Thymus (tissue), 11 donors: ENCODE measurements around the gene CD9. TPM values are rescaled to one million over a fixed set of nuclear protein-coding genes. Genes with fewer than 3 reads are reported as not detected.

Experiments
- DNase-seq, 9 donors: peaks; one replicate each; pipeline ENCODE4 v3.0.0-alpha.2; 2013; ENCODE audit warnings: low spot score in 9 of 9, low read depth in 6 of 9, missing footprints in 1 of 9
- H3K27ac ChIP-seq, 2 donors: one replicate each; pipeline ENCODE4 v1.5.1; 2013; ENCODE audit warnings: control low read depth in 1 of 2, low read depth in 1 of 2, low read length in 1 of 2, mild to moderate bottlenecking in 1 of 2, moderate library complexity in 1 of 2
- H3K27me3 ChIP-seq, 2 donors: one replicate each; pipeline ENCODE4 v1.5.1; 2013; ENCODE audit warnings: low read length in 1 of 2; ENCODE audit not compliant: control insufficient read depth in 2 of 2, insufficient read depth in 1 of 2
- H3K36me3 ChIP-seq, 2 donors: one replicate each; pipeline ENCODE4 v1.5.1; 2013; ENCODE audit warnings: low read length in 1 of 2, mild to moderate bottlenecking in 1 of 2, moderate library complexity in 1 of 2; ENCODE audit not compliant: control insufficient read depth in 2 of 2, insufficient read depth in 2 of 2
- H3K4me1 ChIP-seq, 2 donors: one replicate each; pipeline ENCODE4 v1.5.1; 2013; ENCODE audit warnings: low read length in 2 of 2; ENCODE audit not compliant: control insufficient read depth in 2 of 2, insufficient read depth in 2 of 2
- H3K4me3 ChIP-seq, 2 donors: one replicate each; pipeline ENCODE4 v1.5.1; 2013; ENCODE audit warnings: low read length in 2 of 2, control low read depth in 1 of 2, mild to moderate bottlenecking in 1 of 2
- H3K9me3 ChIP-seq, 2 donors: one replicate each; pipeline ENCODE4 v1.5.1; 2013; ENCODE audit warnings: low read length in 1 of 2, mild to moderate bottlenecking in 1 of 2; ENCODE audit not compliant: control insufficient read depth in 2 of 2, insufficient read depth in 1 of 2
- WGBS: extraction: QIAGEN DNeasy Blood & Tissue Kit; methylation state at CpG from one replicate; pipeline ENCODE4 v1.1.7; 2013; 5-methylcytosine and 5-hydroxymethylcytosine counted together
- polyA plus RNA-seq: library from polyadenylated mRNA; stranded (reverse); fragments of 200-250 nt; gene quantifications from one replicate; pipeline ENCODE4 v1.2.3, GENCODE V29; 2013
- total RNA-seq: library from RNA; stranded (reverse); fragments of 120-200 nt; gene quantifications from one replicate; pipeline ENCODE4 v1.2.4, GENCODE V29; 2013
- donor health status: healthy.

The CD9 gene
- total and polyA plus RNA-seq, 2 donors, result 50.0 to 198 TPM

DNA sequence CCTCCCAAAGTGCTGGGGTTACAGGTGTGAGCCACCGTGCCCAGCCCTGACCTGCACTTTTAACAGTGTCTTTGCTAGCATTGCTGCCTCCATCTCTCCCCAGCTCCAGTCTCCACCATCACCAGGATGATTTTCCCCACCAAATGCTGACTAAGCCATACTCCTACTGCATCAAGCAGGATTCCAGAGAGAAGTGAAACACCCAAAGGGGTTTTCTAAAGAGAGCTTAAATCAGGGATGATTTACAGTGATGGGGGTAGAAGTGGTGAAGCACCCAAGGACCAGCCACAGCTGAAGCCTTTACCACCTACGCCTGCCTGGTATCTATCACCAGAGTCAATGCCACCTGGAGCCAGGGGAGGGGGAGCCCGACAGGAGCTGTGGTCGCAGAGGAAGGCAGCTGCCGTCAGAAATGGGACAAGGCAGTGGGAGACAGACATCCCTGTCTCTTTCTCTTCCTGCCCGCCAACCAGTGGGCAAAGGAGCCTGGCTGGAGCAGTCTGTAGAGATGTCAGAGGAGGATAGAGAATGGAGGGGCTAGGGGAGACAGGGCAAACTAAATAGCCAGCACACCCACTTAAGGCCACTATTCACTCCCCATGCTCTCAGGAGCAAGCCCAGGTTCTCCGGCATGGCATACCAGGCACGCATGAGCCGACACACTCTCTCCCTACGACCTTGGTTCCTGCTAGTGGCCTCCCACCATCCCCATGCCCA, 22.4 kb upstream of the CD9 start:
- no peaks in the 10 kb centered on the region for H3K36me3 ChIP-seq
- WGBS, result 60% methylated on average over 10 of the region's 10 CpGs
- peaks cover 0 to 6% of the 10 kb centered on the region in 2 donors for H3K4me1 ChIP-seq
- H3K9me3 ChIP-seq, result no peaks in the 10 kb centered on the region
- H3K27me3 ChIP-seq, result no peaks in the 10 kb centered on the region
- H3K27ac ChIP-seq, result no peak overlapping the region
- H3K4me3 ChIP-seq, result no peak overlapping the region
- no peak for DNase-seq

DNA sequence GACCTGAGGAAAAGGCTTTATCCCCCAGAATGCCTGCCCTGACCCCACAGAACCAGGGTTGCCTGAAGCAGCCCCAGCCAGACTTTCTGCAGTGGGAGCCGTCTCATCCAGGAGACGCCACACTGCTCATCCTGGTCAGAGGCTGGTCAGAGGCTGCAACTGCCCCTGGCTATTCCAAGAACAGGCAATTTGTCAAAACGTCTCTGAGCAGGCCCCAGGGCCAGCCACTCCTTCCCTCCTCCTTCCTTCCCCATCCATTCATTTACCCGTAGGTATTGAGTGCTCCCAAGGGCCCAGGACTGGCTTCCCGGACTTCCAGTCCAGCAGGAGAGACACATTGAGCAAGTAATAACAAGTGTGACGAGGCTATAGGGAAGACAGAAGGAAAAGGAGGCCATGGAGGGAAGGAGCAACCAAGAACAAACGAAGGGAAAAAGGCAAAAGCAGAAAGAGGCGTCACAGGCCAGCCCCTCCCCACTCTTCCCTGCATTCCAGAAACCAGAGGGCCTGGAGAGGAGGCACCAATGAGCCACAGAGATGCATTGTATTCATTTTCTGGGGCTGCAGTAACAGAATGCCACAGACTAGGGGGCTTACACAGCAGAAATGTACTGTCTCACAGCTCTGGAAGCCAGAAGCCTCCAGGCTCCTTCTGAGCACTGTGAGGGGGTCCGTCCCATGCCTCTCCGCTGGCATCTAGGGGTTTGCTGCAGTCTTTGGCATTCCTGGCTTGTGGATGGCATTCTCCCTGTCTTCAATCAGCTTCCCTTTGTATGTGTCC, 21.0 kb upstream of the CD9 start:
- WGBS, result 89% methylated on average over 10 of the region's 10 CpGs
- no peaks in the 10 kb centered on the region for H3K36me3 ChIP-seq
- no peaks in the 10 kb centered on the region for H3K9me3 ChIP-seq
- no peak overlapping the region for H3K27ac ChIP-seq
- H3K4me1 ChIP-seq, result peaks cover 4 to 6% of the 10 kb centered on the region in 2 donors
- H3K4me3 ChIP-seq, result no peak overlapping the region
- DNase-seq, result no peak
- no peaks in the 10 kb centered on the region for H3K27me3 ChIP-seq

DNA sequence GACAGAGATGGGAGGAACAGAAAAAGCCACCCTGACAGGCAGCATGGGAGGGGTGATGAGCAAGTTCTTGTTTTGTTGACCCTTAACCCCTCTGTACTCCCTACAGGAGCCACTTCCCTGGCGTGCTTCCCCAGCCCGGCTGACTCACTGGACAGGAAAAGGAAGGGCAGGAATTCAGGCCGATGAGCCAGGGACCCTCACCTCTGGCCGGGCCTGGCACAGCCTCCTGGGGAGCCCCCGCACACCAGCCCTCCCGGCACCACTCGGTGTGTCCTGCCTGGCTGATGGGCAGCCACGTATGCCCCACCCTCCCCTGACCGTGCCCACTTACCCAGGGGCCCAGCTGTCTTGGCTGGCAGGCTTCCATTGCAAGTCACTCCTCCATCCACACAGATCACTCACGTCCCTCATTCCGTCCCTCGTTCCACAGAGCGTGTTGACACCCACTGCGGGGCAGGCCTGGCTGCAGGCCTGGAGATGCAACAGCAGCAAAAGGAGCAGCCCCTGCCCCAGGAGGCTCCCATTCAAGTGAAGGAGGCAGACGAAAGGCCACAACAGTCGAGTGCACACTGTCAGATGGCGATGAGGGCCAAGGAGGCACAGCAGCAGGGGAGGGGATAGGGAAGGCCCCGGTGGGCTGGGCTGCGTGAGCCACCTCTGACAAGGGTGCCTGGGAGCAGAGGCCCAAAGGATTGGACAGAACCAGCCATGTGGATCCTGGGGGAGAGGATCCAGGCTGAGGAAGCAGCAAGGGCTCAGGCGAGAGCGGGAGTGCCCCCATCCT, 19.7 kb upstream of the CD9 start:
- Histone ChIP-seq H3K27me3 (no peaks in the 10 kb centered on the region), H3K4me1 (peaks cover 4 to 6% of the 10 kb centered on the region in 2 donors), H3K27ac (no peak overlapping the region), H3K9me3 (no peaks in the 10 kb centered on the region), H3K4me3 (no peak overlapping the region), H3K36me3 (no peaks in the 10 kb centered on the region)
- WGBS, result 94% methylated on average over 21 of the region's 21 CpGs
- no peak for DNase-seq

DNA sequence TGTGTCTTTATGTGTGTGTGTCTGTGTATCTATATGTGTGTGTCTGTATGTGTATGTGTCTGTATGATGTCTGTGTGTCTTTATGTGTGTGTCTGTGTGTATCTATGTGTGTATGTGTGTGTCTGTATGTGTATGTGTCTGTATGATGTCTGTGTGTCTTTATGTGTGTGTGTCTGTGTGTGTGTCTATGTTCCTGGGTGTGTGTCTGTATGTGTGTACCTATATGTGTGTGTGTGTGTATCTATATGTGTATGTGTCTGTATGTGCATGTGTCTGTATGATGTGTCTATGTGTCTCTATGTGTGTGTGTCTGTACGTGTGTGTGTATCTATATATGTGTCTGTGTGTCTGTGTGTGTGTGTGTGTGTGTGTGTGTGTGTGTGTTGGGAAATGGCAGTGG, 19.0 kb upstream of the CD9 start:
- peaks cover 4 to 6% of the 10 kb centered on the region in 2 donors for H3K4me1 ChIP-seq

DNA sequence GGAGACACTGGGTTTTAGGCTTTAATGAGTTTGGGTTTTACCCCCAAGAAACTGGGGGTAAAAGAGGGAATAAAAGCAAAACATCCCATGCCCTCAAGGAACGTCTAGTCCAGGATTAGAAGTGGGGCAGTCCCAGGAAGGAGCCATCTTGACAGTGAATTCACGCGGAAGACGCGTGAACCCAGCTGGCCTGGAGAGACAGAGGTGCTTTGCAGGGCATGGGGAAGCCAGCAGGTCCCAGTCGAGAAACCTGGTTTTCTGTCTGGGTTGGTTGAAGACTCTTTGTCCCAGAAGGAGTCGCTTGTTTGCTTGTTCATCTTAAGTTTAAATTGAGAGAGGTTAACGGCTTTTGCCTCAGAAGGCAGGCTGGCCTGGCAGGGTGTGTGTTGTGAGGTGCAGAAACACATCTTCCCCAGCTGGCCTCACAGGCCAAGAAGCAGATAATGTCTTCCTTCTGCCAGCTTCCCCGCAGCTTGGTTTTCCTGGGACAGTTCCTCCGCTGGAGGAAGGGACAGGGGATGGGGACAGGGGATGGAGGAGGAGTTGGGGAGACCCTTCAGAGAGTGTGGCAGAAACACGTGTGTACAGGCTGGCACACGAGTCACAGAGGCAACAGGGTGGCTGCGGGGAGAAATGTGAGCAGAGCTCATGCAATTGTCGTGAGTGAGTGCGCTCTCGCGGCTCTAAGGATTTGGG, 18.5 kb upstream of the CD9 start:
- no peaks in the 10 kb centered on the region for H3K36me3 ChIP-seq
- 81% methylated on average over 17 of the region's 17 CpGs for WGBS
- H3K9me3 ChIP-seq, result no peaks in the 10 kb centered on the region
- no peaks in the 10 kb centered on the region for H3K27me3 ChIP-seq
- H3K4me3 ChIP-seq, result no peak overlapping the region
- peaks cover 4 to 6% of the 10 kb centered on the region in 2 donors for H3K4me1 ChIP-seq
- peak overlapping the region in 1 of 2 donors; percentile 36 for H3K27ac ChIP-seq
- no peak for DNase-seq

More for the DNA sequence above, 19.0 kb upstream of the CD9 start:
- no peaks in the 10 kb centered on the region for H3K36me3 ChIP-seq
- no peak overlapping the region for H3K4me3 ChIP-seq
- H3K27ac ChIP-seq, result no peak overlapping the region
- no peaks in the 10 kb centered on the region for H3K9me3 ChIP-seq
- DNase-seq, result no peak
- 47% methylated on average over 1 of the region's 1 CpG for WGBS
- no peaks in the 10 kb centered on the region for H3K27me3 ChIP-seq

DNA sequence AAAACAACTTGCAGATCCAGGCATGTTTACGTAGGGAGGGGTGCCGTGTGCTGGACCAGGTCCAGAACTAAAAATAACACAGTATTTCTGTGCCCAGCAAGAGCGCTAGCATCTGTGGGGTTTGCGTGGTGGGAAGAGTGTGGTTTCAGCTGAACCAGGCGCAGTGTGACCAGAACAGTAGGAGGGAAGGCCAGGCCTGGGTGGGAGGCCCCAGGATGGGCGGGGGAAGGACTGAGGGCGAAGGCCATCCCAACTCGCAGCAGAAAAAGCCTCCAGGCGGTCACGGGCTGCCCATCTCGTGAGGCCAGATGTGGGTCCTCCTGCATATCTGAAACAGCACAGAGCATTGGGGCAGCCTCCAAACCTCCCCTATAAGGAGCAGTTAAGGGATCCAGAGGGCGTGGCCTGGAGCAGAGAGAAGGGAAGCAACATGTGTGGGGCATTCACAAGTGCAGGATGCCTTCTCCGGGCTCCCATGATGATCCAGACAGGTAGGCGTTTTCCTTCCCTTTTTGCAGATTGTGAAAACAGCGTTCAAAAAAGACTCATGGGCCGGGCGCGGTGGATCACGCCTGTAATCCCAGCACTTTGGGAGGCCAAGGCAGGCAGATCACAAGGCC, 17.8 kb upstream of the CD9 start:
- no peak for DNase-seq
- WGBS, result 72% methylated on average over 19 of the region's 19 CpGs
- Histone ChIP-seq H3K4me1 (peaks cover 4 to 6% of the 10 kb centered on the region in 2 donors), H3K4me3 (no peak overlapping the region), H3K27ac (peak overlapping the region in 1 of 2 donors; percentile 15), H3K36me3 (no peaks in the 10 kb centered on the region), H3K9me3 (no peaks in the 10 kb centered on the region), H3K27me3 (no peaks in the 10 kb centered on the region)

DNA sequence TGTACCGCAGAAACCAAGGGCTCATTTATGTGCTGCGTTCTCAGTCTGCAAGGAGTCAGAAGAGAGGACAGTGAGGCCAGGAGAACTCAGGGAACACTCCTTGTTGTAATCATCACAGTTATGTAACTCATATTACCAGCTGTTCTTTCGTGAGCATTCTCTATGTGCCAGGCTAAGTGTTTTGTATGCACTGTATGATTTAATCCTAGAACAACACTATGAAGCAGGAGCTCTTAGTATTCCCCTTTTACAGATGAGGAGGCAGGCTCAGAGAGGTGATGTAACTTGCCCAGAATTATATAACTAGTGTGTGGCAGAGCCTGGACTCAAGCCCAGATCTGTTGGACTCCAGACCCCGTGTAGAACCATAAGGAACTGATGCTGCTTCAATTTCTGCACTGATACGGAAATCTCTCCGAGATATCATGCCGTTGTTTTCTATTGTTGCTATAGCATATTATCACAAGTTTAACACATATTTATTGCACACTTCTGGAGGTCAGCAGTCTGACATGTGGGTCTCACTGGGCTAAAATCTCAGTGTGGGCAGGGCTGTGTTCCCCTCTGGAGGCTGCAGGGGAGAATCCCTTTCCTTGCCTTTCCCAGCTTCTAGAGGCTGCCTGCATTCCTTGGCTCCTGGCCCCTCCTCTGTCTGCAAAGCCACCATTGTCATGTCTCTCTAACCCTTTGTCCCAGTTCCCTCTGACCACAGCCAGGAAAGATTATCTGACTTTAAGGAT, 16.3 kb upstream of the CD9 start:
- Histone ChIP-seq H3K9me3 (no peaks in the 10 kb centered on the region), H3K27ac (no peak overlapping the region), H3K27me3 (no peaks in the 10 kb centered on the region), H3K36me3 (no peaks in the 10 kb centered on the region), H3K4me1 (peaks cover 9 to 12% of the 10 kb centered on the region in 2 donors), H3K4me3 (no peak overlapping the region)
- WGBS, result 86% methylated on average over 7 of the region's 7 CpGs
- no peak for DNase-seq
